Body of pancreas (tissue), 4 donors: Measurements from ENCODE around the gene MTHFD1. TPM values are rescaled to one million over a fixed set of nuclear protein-coding genes. Genes with fewer than 3 reads are reported as not detected.

Experiments
- ATAC-seq: fragments of 150-250 bp; one replicate; pipeline ENCODE4 v1.9.1; 2016
- DNase-seq, 4 donors: peaks; one replicate each; pipeline ENCODE4 v3.0.0-alpha.2; 2019
- H3K27ac ChIP-seq, 4 donors: fragments of 200-600 bp; sonication (generic); 1 replicate in 3 of 4; 2 replicates in 1 of 4; pipeline versions ENCODE4 v1.5.1 to v1.6.1; 2016 to 2019; ENCODE audit warnings: mild to moderate bottlenecking in 1 of 4, mixed read lengths in 1 of 4, moderate library complexity in 1 of 4
- H3K27me3 ChIP-seq, 2 donors: fragments of 200-600 bp; sonication (generic); one replicate each; pipeline ENCODE4 v1.6.0; 2016; ENCODE audit warnings: mild to moderate bottlenecking in 1 of 2
- H3K36me3 ChIP-seq, 2 donors: fragments of 200-600 bp; sonication (generic); replicated peaks in 1 of 2; 2 replicates each; pipeline ENCODE4 v1.5.1; 2016; ENCODE audit warnings: low read depth in 2 of 2; ENCODE audit not compliant: insufficient read depth in 1 of 2
- H3K4me1 ChIP-seq: fragments of 200-600 bp; sonication (generic); one replicate; pipeline ENCODE4 v1.6.0; 2016
- H3K4me3 ChIP-seq, 2 donors: fragments of 200-600 bp; sonication (generic); 1 replicate in 1 of 2; 2 replicates in 1 of 2; pipeline ENCODE4 v1.5.1; 2016 to 2019
- H3K9me3 ChIP-seq, 3 donors: fragments of 200-600 bp; sonication (generic); 1 replicate in 2 of 3; 2 replicates in 1 of 3; pipeline ENCODE4 v1.5.1; 2016
- CTCF ChIP-seq, 7 experiments: fragments of 450-650 bp in 4 of 7; fragments of 200-600 bp in 3 of 7; sonication (generic) in 3 of 7; IDR thresholded peaks; one replicate each; pipeline ENCODE4 v1.5.1; 2016 to 2019; ENCODE audit warnings: antibody characterized with exemption in 7 of 7
- POLR2A ChIP-seq, 3 donors: fragments of 450-650 bp; IDR thresholded peaks; one replicate each; pipeline ENCODE4 v1.6.1; 2016; ENCODE audit warnings: antibody characterized with exemption in 3 of 3, mild to moderate bottlenecking in 2 of 3
- WGBS, 2 donors: methylation state at CpG; one replicate each; pipeline ENCODE4 v1.1.5; 2017; 5-methylcytosine and 5-hydroxymethylcytosine counted together
- intact Hi-C: fragments of 100-400 bp; cut with DNase I; formaldehyde crosslinking; loops from one replicate; pipeline ENCODE4 v1.15.1; 2023
- total RNA-seq, 2 donors: library from RNA; depleted of rRNA; stranded (reverse); fragments of >200 nt; gene quantifications; one replicate each; pipeline ENCODE4 v1.1.0, GENCODE V29; 2016

MTHFD1 gene
- total RNA-seq, 2 donors from 2014 or later = 20.2 to 29.3 TPM

GRCh38 chr14:64412237-64412636 lies 24.1 kb downstream of the MTHFD1 start:
- intact Hi-C loops = no loop called here

DNA sequence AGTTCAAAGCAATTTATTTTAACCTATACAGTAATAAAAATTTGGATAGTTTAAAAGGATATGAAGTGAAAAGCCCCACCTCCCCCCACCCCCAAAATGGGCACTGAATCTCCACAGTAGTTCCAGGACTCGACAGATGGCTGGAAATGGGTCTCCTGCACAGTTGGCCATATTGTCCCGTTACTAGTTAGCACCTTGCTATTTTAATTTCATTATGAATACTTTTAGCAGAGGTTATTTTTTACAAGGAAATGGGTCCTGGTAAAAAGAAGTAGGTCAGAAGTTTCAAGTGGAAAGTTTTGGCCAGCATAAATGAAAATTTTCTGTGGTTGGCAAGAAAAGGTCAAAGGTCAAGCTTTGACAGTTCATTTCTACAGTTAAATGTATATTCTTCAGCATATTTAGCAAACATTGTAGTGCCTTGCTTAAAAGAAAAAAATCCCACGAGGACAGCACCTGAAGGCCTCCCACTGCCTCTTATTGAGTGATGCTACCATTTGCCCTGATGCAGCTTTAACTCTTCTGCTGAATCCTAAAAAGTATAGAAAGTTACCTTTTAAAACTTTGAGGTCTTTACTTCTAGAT lies 28.3 kb downstream of the MTHFD1 start:
- no peaks in the 10 kb centered on the region for H3K9me3 ChIP-seq
- 72 to 76% methylated on average over 3 of the region's 3 CpGs for WGBS, 2 donors
- H3K4me1 ChIP-seq = no peaks in the 10 kb centered on the region
- peaks cover 12 to 32% of the 10 kb centered on the region in 2 donors for H3K36me3 ChIP-seq
- H3K4me3 ChIP-seq = no peak overlapping the region
- ATAC-seq = no peak
- no peak for DNase-seq
- no peak for TF ChIP-seq CTCF (IDR thresholded peaks at IDR 0.05)
- no peak for TF ChIP-seq POLR2A (IDR thresholded peaks at IDR 0.05)
- H3K27me3 ChIP-seq = no peaks in the 10 kb centered on the region
- intact Hi-C loops = no loop called here
- H3K27ac ChIP-seq = no peak overlapping the region

More at GRCh38 chr14:64412237-64412636, 24.1 kb downstream of the MTHFD1 start:
- no peaks in the 10 kb centered on the region for H3K9me3 ChIP-seq
- H3K4me3 ChIP-seq = no peak overlapping the region
- no peak overlapping the region for H3K27ac ChIP-seq
- ATAC-seq (no peak), DNase-seq (no peak)
- no peaks in the 10 kb centered on the region for H3K4me1 ChIP-seq
- H3K27me3 ChIP-seq = no peaks in the 10 kb centered on the region
- peaks cover 4 to 16% of the 10 kb centered on the region in 2 donors for H3K36me3 ChIP-seq
- 90 to 91% methylated on average over 1 of the region's 1 CpG for WGBS, 2 donors
- TF ChIP-seq POLR2A (IDR thresholded peaks at IDR 0.05) (no peak), CTCF (IDR thresholded peaks at IDR 0.05) (no peak)

DNA sequence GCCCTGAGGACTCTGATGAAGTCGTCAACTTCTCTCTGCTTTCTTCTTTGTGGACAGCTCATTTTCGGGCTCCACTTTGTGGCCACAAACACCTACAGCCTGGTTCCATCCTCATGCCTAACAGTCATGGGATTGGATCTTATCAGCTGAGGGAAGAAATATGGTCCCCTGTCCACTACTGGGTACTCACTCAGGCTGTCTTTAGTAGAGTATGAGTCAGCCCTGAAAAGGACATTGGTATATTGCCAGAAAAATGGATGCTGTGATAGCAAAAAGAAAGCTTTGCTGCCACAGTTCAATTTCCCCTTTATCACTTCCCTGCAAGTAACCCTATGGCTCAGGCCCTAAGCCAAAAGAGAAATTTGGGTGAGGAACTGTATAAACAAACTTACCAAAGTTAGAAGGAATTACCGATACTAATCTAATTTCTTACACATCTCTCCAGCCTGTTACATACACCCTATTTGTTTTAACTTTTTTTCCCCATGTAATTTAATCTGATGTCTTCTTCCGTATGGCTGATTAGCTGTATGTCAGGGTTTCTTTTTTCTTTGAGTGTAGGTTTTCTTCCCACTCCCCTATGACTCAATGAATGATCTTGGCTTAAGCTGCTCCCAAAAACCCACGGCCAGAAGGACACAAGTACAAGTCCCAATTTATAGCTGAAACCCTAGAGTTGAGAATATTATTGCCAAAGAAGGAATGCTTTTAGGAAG lies 29.1 kb downstream of the MTHFD1 start:
- peaks cover 12 to 33% of the 10 kb centered on the region in 2 donors for H3K36me3 ChIP-seq
- no peak for ATAC-seq

DNA sequence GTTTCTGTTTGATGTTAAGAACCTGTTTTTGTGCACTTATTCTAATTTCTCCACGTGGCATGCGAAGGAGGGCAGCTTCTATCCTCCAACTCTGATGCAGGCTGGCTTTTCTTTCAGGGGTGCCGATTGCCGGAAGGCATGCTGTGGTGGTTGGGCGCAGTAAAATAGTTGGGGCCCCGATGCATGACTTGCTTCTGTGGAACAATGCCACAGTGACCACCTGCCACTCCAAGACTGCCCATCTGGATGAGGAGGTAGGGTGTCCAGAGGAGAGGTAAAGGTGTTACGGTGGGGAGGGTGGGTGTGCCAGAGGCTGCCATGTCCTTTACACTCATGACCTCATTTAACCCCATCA lies 29.6 kb downstream of the MTHFD1 start:
- H3K9me3 ChIP-seq = no peaks in the 10 kb centered on the region
- no peaks in the 10 kb centered on the region for H3K4me1 ChIP-seq
- no peak for DNase-seq
- H3K4me3 ChIP-seq = no peak overlapping the region
- no peak overlapping the region for H3K27ac ChIP-seq
- TF ChIP-seq CTCF (IDR thresholded peaks at IDR 0.05) = no peak
- TF ChIP-seq POLR2A (IDR thresholded peaks at IDR 0.05) = no peak
- peaks cover 12 to 31% of the 10 kb centered on the region in 2 donors for H3K36me3 ChIP-seq
- intact Hi-C loops = no loop called here
- H3K27me3 ChIP-seq = no peaks in the 10 kb centered on the region
- no peak for ATAC-seq
- WGBS, 2 donors = 93 to 99% methylated on average over 7 of the region's 7 CpGs

More for the DNA sequence above, 29.1 kb downstream of the MTHFD1 start:
- no peak for TF ChIP-seq POLR2A (IDR thresholded peaks at IDR 0.05)
- no peak for TF ChIP-seq CTCF (IDR thresholded peaks at IDR 0.05)
- no peaks in the 10 kb centered on the region for H3K4me1 ChIP-seq
- no peak for DNase-seq
- intact Hi-C loops = no loop called here
- H3K27ac ChIP-seq = no peak overlapping the region
- WGBS, 2 donors = 85 to 89% methylated on average over 5 of the region's 5 CpGs
- H3K4me3 ChIP-seq = no peak overlapping the region
- no peaks in the 10 kb centered on the region for H3K27me3 ChIP-seq
- no peaks in the 10 kb centered on the region for H3K9me3 ChIP-seq

DNA sequence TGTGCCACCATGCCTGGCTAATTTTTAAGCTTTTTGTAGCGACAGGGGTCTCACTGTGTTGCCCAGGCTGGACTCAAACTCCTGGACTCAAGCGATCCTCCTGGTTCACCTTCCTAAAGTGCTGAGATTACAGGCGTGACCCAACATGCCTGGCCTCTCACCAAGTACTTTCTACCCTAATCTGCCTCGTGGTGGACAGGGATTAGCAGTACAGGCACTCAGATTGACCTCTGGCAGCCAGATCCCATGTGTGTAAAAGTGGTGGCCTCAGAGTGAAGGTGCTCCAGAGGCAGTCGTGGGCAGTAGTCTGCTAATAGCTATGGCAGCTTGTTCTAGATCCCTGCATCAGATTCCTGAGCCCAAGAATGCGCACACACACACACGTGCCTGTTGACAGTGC lies 30.9 kb downstream of the MTHFD1 start:
- Histone ChIP-seq H3K27ac (no peak overlapping the region), H3K4me1 (no peaks in the 10 kb centered on the region), H3K36me3 (peaks cover 12 to 30% of the 10 kb centered on the region in 2 donors), H3K27me3 (no peaks in the 10 kb centered on the region), H3K4me3 (no peak overlapping the region), H3K9me3 (no peaks in the 10 kb centered on the region)
- no peak for DNase-seq
- intact Hi-C loops = no loop called here
- ATAC-seq = no peak
- WGBS, 2 donors = 83% methylated on average over 4 to 7 of the region's 7 CpGs
- TF ChIP-seq CTCF (IDR thresholded peaks at IDR 0.05) (no peak), POLR2A (IDR thresholded peaks at IDR 0.05) (no peak)
